Measurements from ENCODE around the gene HMGXB3.

- TF ChIP-seq, protein P1, sequence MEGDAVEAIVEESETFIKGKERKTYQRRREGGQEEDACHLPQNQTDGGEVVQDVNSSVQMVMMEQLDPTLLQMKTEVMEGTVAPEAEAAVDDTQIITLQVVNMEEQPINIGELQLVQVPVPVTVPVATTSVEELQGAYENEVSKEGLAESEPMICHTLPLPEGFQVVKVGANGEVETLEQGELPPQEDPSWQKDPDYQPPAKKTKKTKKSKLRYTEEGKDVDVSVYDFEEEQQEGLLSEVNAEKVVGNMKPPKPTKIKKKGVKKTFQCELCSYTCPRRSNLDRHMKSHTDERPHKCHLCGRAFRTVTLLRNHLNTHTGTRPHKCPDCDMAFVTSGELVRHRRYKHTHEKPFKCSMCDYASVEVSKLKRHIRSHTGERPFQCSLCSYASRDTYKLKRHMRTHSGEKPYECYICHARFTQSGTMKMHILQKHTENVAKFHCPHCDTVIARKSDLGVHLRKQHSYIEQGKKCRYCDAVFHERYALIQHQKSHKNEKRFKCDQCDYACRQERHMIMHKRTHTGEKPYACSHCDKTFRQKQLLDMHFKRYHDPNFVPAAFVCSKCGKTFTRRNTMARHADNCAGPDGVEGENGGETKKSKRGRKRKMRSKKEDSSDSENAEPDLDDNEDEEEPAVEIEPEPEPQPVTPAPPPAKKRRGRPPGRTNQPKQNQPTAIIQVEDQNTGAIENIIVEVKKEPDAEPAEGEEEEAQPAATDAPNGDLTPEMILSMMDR (IDR thresholded peaks at IDR 0.05), result no peak
- no peak for TF ChIP-seq EP300 (IDR thresholded peaks at IDR 0.05)
- no peak for TF ChIP-seq POLR2A (IDR thresholded peaks at IDR 0.05)
These were observed 80.3 kb downstream of the HMGXB3 start for GRCh38 chr5:150080696-150081435.

All from ovary (tissue), 3 donors.